Stimulated activated CD4-positive, alpha-beta T cell treated with anti-CD3 and anti-CD28 coated beads, Interleukin-4, amount 100 ng/mL, for 1 hour (primary cell): Measurements from ENCODE around the gene CPZ.

Experiments
- DNase-seq: peaks from one replicate; pipeline ENCODE4 v3.0.0-alpha.2; 2020

The CPZ gene

DNA sequence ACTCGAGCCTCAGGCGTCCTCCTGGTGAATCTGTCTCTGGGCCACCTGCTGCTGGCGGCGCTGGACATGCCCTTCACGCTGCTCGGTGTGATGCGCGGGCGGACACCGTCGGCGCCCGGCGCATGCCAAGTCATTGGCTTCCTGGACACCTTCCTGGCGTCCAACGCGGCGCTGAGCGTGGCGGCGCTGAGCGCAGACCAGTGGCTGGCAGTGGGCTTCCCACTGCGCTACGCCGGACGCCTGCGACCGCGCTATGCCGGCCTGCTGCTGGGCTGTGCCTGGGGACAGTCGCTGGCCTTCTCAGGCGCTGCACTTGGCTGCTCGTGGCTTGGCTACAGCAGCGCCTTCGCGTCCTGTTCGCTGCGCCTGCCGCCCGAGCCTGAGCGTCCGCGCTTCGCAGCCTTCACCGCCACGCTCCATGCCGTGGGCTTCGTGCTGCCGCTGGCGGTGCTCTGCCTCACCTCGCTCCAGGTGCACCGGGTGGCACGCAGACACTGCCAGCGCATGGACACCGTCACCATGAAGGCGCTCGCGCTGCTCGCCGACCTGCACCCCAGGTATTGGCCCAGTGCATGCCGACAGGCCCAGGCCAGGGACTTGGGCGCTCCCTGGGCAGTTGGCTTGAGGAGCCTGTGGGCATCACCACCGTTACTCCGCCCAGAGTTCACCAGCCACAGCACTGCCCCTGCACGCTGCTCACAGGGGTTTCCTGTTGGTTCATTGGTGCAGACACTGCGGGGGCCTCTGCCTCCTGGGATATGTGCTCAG lies 11.3 kb upstream of the CPZ start:
- DNase-seq = no peak

DNA sequence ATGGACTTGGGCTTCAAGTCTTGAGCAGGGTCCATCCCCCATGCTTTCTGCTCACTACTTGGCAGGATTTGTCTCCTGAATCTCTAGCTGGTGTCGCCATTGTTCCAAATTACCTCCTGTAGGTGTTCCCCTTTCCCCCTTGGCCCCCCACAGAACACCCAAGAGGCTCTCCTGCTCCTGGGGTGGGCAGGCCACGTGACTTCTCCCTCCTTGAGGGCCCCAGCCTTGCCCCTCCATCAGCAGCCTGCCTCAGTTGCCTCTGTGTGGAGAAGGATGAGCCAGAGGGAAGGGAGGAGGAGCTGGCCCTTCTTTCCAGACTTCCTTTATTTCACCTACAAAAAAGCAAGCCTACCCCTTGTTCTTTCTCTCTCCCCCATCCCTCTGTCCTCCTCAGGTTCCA lies 10.5 kb upstream of the CPZ start:
- DNase-seq = no peak

DNA sequence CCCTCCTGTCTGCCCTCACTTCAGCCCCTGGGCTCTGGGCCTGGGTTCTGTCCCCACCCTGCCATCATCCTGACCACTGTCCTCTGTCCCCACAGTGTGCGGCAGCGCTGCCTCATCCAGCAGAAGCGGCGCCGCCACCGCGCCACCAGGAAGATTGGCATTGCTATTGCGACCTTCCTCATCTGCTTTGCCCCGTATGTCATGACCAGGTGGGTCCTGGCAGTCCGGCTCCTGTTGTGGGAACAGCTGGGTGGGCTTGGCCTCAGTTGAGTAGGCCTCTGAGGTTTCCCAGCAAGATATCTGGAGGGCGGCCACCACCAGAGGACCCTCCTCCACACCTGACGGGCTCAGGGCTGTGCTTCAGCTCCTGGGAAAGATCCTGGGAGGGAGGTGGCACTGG lies 10.1 kb upstream of the CPZ start:
- DNase-seq = no peak

DNA sequence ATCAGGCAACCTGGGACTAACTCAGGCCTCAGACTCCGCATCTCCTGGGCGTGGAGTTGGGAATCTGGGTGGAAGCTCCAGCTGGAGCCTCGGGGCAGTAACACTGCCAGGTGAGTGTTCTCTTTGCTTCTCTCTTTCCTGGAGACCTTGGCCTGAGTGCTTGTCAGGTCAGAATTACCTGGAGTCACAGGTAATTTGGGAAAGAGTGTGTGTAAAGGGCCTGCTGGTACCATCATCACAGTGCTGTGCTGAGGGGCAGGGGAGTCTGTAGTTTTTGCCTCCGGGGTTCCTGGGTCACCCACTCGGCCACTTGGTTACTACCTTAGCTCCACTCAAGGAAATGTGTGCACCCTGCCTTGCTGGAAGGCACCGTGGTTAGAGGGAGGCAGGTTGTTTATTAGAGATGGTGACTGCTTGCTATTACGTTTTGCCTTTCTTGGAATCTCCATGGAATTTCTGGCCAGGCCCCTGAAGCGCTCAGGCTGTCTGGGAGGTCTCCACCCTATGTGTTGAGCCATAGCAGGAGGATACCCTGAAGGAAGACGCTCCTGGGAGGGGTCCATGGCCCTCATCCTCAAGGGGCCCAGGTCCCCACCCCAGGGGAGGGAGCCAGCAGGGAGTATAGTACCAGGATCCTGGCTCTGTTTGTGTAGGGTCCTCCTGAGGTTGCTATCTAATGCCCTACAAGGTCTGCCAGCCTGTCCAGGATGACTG lies 9.5 kb upstream of the CPZ start:
- DNase-seq = no peak

DNA sequence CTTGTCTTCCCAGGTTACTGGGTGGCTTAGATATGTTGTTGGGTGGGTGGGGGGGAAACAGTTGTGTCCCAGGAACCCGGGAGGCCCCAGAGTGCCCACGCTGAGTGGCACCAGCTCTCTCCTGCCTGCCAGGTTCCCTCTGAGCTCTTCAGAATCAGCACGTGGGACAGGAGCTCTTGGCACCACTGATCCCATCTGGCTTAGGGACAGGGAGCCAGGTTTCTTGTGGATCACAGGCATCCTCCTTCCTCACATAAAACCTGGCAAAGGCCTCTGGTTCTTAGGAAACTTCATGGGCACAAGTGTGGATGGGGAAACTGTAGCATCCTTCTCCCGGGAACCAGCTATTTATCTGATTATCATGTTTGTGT lies 8.9 kb upstream of the CPZ start:
- DNase-seq = no peak

DNA sequence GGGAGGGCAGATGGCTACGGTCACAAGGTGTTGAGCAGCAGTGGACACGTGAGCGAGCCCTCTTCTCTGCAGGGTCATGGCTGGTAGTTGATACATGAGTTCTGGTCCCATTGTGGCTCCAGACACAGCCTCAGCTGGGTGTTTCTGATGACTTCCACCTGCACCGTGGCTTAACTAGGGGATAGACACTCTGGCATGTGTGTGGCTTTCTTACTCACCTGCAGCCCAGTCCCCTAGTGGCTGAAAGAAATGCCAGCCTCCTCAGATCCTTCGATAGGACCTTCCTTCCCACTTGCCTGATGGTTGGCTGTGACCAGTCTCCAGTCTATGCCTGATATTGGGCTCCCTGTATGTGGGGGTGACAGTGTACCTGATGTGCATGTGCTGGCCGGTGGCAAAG lies 7.4 kb upstream of the CPZ start:
- DNase-seq = no peak

DNA sequence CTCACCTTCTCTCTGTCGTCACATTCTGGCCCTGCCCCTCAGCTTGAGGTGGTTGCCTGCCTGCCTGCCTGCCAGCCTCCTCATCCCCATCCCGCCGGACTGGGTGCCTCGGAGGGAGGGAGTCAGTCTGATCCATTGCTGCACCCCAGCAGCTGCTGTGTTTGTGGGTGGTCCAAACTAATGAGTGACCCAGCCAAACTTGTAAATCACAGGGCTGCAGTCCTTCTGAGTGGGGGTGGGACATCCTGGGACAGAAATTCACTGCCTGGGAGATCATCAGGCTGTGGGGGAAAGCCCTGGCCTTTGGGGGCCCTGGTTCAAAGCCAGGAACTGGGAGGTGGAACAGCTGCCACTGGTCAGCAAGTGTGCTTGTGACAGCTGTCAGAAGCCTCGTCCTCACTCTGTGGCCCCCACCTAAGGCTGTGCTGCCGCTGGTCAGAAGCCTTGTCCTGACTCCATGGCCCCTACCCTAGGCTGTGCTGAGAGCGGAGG lies 6.8 kb upstream of the CPZ start:
- DNase-seq = no peak

DNA sequence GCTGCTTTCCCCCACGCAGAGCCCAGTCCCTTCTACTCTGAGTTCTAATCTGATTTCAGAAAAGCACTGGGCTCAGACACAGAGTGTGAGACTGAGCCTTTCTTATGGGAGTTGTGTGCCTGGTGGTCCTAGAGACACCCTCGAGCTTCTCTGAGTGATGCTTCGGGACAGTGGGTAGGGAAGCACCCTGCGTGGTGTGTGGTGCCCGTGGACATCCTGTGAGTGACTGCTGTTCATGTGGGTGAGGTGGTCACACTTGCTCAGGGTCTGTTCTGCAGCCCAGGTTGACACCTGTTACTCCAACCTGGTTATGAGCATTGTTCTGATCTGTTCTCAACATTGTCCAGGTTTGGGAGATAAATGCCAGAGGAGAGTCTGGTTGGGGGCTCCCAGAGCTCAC lies 6.3 kb upstream of the CPZ start:
- no peak for DNase-seq

DNA sequence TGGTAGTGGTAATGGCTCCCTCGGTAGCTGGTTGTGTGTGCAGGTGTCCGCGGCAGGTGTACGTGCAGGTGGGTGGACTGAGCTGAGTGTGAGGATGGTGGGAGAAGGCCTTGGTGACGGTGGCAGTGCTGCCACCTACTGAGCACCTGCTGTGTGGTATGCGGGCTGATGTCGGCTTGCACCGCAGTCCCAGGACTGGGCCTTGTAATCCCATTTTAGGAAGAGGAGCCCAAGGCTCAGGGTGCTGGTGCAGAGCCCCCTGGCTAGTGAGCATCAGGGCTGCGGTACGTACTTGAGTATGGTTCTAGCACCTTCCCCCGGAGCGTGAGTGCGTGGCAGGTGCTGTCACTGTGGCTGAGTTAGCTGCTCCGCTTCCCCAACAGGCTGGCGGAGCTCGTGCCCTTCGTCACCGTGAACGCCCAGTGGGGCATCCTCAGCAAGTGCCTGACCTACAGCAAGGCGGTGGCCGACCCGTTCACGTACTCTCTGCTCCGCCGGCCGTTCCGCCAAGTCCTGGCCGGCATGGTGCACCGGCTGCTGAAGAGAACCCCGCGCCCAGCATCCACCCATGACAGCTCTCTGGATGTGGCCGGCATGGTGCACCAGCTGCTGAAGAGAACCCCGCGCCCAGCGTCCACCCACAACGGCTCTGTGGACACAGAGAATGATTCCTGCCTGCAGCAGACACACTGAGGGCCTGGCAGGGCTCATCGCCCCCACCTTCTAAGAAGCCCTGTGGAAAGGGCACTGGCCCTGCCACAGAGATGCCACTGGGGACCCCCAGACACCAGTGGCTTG lies 5.7 kb upstream of the CPZ start:
- DNase-seq = no peak

DNA sequence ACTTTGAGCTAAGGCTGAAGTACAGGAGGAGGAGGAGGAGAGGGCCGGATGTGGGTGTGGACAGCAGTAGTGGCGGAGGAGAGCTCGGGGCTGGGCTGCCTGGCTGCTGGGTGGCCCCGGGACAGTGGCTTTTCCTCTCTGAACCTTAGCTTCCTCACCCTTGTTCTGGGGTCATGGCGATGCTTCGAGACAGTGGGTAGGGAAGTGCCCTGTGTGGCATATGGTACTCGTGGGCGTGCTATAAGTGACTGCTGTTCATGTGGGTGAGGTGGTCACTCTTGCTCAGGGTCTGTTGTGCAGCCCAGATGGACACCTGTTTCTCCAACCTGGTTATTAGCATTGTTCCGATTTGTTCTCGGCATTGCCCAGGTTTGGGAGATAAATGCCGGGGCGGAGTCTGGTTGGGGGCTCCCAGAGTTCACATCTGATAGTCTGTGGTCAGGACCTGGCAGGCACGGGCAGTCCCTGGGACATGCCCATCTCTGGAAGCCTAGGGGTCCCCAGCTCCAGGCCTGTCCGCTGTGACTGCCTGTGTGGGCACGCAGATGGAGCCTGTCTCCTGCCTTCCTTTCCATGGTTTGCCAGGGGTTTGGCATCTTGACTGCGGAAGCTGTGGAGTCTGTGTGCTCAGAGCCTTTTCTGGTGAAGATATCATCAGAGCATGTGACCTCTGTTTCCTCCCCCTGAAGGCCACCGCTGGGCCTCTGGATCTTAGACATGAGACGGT lies 4.9 kb upstream of the CPZ start:
- no peak for DNase-seq

DNA sequence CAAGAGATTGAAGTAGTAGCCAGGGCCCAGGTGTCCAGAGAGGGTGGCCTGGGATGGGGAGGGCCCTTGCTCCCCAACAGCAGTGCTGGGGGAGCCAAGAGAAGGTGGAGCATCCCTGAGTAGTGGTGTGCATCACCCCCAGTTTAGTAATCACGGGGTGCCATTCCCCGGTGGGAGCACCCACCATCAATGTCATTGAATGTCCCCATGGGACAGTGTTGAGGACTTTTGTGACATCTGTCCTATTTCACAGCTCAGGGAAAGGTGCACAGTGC lies 4.4 kb upstream of the CPZ start:
- DNase-seq = no peak

DNA sequence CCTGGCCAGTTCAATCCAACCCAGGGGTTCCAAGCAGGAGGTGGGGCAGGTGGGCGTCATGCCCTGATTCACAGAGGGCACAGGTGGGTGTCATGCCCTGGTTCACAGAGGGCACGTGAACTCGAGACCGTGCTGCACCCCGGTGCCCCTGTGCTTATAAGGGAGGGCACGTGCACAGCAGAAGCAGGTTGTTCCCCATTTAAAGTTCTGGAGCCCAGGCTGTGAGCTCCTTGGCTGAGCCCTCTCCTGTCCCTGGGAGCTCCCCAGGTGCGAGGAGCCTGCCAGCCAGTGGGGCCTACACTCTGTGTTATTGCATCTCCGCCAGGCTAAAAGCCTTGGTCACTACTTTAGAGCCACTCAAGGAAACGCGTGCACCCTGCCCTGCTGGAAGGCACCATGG lies 3.2 kb upstream of the CPZ start:
- DNase-seq = no peak

DNA sequence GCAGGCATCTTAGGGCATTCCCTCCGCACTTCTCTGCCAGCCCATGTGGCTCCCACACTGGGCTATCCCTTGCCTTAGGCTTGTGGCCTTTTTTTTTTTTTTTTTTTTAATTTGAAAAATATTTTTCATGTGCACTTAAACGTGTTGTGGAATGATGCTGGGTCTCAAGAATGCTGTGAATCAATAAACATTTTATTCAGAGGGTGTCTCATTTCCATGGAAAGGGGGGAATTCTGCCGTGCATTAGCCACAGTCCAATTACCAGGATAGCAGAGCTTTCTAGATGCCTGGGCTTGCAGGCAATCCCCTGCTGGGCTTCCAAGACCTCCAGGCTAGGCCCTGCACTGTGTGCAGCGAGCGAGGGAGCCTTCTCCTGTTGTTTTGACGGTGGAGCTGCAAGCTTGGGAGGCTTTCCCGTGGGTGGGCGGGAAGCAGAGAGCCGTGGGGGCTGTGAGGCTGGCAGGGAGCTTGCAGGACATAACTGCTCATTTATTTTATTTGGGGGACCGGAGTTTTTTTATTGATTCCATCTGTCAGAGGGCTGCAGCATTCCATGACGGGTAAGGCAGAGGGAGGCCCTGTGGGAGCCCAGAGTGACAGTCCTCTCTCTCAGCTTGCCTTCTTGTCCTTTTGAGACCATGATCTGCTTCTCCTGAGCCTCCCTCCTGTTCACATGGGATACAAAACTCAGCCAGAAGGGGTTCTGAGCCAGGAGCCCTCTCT lies 2.6 kb upstream of the CPZ start:
- no peak for DNase-seq

DNA sequence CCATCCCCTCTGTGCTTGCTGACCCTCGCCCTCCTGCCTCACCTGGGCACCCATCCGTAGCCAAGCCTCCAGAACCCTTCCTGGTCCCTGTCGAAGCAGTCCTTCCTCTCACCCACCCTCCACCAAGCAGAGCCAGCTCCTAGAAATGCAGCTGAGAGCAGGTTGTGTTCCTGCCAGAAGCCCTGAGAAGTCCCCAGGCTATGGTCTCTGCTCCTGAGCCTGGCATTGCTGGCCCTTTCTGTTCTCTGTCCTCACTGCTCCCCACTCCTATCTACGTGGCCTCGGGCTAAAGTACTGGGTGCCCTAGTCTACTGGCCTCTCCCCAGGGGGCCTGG lies 2.1 kb upstream of the CPZ start:
- DNase-seq = no peak

DNA sequence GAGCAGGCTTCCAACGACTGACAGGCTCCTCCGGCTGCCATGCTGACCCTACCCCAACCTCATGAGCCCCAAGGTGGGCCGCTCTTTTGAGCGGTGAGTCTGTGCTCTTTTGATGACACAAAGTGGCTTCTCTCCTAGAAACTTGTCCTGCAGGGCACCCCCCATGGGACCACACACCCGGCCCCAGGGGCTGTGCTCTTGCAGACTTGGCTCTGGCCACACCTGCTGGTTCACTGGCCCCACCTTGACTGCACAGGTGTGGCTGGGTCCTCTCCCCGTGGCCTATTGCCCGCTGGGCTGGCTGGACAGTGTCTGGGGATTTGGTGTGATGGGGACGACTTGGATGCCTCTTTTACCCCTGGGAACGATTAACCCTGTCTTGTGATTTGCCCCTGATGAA lies 1.5 kb upstream of the CPZ start:
- DNase-seq = no peak

DNA sequence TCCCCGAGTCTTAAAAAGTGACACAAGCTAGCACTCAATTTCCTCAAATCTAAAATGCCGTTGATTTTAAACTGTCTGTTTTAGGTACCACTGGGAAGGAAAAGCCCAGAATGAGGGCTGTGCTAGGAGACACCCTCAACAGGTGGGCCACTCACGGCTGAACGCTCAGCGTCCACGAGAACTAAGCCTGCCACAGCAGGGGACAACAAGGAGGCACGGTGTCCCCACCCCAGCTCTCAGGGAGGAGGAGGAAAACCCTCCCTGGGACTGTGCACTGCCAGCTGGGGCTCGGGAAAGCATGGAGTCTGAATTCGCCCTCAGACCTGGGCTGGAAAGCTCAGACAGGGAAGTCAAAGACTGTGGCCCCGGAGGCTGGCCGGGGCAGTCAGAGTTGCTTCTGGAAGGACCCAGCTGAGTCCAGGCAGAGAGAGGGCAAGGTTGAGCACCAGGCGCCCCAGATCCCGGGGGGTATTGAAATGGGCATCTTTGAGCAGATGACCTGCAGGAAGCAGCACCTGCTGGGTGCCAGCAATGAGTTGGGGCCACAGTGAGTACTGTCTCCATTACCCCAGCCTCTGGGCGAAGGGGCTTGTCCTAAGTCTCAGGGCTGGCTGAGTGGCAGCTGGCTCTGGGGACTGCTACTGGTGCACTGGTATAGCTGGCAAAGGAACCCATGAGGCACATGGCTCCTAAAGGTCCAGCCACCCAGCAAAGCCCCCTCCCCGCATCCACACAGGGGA lies 769 bp upstream of the CPZ start:
- no peak for DNase-seq

DNA sequence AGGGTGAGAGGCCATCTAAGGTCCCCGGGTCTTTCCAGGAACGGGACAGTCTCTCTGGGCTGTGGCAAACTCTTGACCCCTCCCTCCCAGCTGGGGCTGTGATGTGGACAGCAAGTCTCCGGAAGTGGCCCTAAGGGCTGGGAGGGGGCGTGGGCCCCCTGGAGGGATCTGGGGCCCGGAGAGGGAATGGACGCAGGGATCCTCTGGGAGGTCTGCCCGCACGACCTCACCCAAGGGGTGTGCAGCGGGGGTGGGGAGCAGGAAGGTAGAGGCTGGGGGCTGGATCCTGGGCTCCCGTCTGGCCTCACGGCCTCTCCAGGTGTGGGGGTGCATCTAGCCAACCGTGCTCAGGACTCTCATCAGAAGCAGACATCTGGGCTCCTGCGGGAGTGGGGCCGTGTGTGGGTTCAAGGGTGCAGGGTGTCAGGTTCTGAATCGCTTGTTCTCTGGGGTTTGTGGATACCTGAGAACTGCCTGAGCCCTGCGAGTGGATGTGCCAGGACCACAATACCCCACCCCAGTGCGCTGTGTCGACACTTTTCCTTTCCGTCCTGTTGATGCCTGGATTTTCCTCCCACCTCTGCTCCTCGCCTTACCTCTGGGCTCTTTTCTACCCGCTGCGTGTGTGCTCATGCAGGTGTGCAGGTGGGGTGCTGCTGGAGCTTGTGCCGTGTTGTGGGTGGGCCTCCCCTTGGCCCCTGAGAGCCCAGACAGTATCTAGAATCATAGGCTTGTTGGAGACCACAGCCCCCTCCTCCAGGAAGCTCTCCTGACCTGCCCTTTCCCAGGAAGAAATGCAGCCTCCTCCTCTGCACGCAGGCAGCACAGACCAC lies 915 bp downstream of the CPZ start:
- DNase-seq = no peak

DNA sequence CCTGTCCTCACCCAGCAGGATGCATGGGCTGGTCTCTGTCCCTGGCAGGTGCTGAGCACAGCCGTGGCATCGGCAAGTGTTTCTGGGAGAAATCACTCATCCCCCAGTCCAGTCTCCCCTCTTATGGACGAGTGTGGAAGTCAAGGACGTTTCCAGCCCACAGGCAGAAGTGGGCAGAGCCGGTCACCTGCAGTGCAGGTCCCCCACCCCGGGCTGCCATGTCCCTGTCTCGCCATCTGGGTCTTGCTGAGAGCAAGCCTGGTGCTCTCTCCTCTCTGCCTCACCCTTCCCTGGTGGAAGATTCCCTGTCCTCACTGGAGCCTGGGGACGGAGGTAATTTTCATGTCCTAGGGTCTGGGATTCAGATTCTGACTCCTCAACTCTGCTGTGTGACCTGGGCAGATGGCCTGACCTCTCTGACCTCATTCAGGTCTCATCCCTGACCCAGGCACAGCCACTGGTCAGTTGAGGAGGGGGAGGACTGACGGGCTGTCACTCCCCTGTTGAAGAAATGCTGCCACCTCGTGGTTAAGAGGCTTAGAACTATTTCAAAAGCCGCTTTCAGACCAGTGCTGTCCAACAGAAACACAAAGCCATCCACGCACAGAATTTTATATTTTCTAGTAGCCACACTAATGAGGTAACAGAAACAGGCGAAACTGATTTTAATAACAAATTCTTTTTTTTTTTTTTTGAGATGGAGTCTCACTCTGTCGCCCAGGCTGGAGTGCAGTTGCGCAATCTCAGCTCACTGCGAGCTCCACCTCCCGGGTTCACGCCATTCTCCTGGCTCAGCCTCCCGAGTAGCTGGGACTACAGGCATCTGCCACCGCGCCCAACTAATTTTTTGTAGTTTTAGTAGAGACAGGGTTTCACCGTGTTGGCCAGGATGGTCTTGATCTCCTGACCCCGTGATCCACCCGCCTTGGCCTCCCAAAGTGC lies 1.8 kb downstream of the CPZ start:
- DNase-seq = no peak

DNA sequence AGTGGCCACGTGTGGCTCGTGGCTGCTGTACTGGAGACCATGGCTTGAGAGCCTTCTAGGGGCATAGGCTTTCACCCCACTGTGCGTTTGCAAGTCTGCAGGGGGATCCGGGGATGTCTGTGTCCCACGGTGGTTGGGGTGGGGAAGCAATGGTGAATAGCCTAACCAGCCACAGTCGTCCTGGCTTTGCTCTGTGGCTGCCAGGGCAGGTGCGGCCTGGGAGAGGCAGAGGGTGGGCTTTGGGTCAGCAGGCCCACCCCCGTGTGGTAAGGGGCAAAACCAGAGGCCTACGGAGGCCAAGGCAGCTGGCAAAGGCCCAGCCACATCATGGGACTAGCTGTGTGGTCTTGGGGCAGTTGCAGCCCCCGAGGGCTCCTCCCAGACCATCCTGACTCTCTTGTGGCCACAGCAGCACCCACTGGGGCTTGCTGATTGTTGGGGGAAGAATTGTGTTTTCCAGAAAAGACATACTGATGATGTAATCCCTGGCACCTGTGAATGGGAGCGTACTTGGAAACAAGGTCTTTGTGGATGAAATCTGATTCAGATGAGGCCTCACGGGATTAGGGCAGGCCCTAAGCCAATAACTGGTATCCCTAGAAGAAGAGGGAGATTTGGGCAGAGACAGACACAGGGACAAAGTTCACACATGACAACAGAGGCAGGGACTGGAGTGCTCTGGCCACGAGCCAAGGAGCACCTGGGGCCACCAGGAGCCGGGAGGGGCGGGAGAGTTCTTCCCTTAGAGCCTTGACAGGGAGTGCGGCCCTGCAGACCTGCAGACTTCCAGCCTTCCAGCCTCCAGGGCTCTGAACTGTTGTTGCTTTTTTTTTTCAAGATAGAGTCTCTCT lies 2.9 kb downstream of the CPZ start:
- DNase-seq = no peak
